ENCODE results near the gene ARHGAP25. TPM values are rescaled to one million over a fixed set of nuclear protein-coding genes. Genes with fewer than 3 reads are reported as not detected.

Gene ARHGAP25
- total RNA-seq, 4 donors from 2014 or later: 3.7 to 9.3 (median 5.4) TPM

DNA sequence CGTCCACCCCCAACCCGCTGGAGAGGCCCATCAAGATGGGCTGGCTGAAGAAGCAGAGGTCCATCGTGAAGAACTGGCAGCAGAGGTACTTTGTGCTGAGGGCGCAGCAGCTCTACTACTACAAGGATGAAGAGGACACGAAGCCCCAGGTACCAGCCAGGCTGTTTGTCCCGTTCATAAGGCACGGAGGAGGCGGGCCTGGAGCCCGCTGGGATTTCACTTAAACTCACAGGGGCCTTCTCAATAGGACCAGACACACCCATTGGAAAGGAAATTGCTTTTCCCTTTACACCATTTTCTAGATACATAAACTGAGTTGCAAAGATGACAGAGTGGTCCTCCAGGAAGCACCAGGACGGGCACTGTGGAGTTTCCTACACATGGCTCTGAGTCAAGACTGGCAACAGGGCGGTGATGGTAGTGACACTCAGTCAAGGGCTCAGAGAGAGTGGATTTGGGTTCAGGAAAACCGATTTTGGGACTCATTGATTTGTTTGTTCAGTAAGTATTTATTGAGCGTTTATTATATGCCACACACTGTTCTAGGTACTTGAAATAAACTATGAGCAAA lies 40.7 kb downstream of the ARHGAP25 start:
- Histone ChIP-seq H3K4me1 (peaks cover 29 to 42% (median 35%) of the 10 kb centered on the region in 4 donors), H3K27me3 (no peaks in the 10 kb centered on the region), H3K9me3 (no peaks in the 10 kb centered on the region), H3K27ac (replicated peaks in 1 of 4) (peak overlapping the region; percentile 64 to 76 (median 68)), H3K4me3 (peak overlapping the region; percentile 43 to 55 (median 46)), H3K36me3 (no peaks in the 10 kb centered on the region)
- intact Hi-C loops (cut with DNase I): no loop called here
- TF ChIP-seq POLR2AphosphoS5 (IDR thresholded peaks at IDR 0.05): no peak
- no peak for TF ChIP-seq POLR2A (IDR thresholded peaks at IDR 0.05; ENCODE audit: low read depth)
- TF ChIP-seq, protein P1, sequence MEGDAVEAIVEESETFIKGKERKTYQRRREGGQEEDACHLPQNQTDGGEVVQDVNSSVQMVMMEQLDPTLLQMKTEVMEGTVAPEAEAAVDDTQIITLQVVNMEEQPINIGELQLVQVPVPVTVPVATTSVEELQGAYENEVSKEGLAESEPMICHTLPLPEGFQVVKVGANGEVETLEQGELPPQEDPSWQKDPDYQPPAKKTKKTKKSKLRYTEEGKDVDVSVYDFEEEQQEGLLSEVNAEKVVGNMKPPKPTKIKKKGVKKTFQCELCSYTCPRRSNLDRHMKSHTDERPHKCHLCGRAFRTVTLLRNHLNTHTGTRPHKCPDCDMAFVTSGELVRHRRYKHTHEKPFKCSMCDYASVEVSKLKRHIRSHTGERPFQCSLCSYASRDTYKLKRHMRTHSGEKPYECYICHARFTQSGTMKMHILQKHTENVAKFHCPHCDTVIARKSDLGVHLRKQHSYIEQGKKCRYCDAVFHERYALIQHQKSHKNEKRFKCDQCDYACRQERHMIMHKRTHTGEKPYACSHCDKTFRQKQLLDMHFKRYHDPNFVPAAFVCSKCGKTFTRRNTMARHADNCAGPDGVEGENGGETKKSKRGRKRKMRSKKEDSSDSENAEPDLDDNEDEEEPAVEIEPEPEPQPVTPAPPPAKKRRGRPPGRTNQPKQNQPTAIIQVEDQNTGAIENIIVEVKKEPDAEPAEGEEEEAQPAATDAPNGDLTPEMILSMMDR (IDR thresholded peaks at IDR 0.05): no peak
- TF ChIP-seq EP300 (IDR thresholded peaks at IDR 0.05): no peak
- WGBS: 74% methylated on average over 13 of the region's 13 CpGs
- no peak for DNase-seq (ENCODE audit: extremely low spot score)

DNA sequence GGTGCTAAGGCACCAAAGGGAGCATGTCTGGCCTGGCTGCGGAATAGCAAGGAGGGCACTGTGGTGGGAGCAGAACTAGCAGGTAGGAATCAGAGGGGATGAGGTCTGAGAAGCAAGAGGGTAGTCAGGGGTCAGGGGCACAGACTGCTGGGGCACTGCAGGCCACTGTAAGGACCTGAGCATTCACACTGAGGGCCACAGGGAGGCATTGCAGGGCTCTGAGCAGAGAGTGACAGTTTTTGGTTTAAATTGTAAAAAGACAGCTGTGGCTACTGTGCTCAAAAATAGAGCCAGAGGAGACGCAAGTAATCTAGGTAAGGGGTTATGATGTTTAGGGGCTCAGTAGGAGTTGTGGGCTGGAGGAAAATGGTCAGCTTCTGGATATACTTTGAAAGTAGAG lies 41.5 kb downstream of the ARHGAP25 start:
- DNase-seq (ENCODE audit: extremely low spot score): no peak
- H3K27me3 ChIP-seq: no peaks in the 10 kb centered on the region
- peaks cover 21 to 38% (median 27%) of the 10 kb centered on the region in 4 donors for H3K4me1 ChIP-seq
- peak overlapping the region in 1 of 4 donors; percentile 0 for H3K27ac ChIP-seq (replicated peaks in 1 of 4)
- H3K4me3 ChIP-seq: peak overlapping the region; percentile 3 to 55 (median 28)
- H3K36me3 ChIP-seq: no peaks in the 10 kb centered on the region
- intact Hi-C loops (cut with DNase I): no loop called here
- 80% methylated on average over 2 of the region's 2 CpGs for WGBS
- no peak for TF ChIP-seq EP300 (IDR thresholded peaks at IDR 0.05)
- TF ChIP-seq, protein P1 (IDR thresholded peaks at IDR 0.05): no peak
- TF ChIP-seq POLR2AphosphoS5 (IDR thresholded peaks at IDR 0.05): no peak
- TF ChIP-seq POLR2A (IDR thresholded peaks at IDR 0.05; ENCODE audit: low read depth): no peak
- no peaks in the 10 kb centered on the region for H3K9me3 ChIP-seq

- intact Hi-C loops (cut with DNase I): no loop called here
- H3K27me3 ChIP-seq: no peaks in the 10 kb centered on the region
- H3K9me3 ChIP-seq: no peaks in the 10 kb centered on the region
- TF ChIP-seq POLR2AphosphoS5 (IDR thresholded peaks at IDR 0.05) (no peak), POLR2A (IDR thresholded peaks at IDR 0.05; ENCODE audit: low read depth) (no peak), EP300 (IDR thresholded peaks at IDR 0.05) (no peak)
- TF ChIP-seq, protein P1 (IDR thresholded peaks at IDR 0.05): no peak
- DNase-seq (ENCODE audit: extremely low spot score): no peak
- peaks cover 0 to 18% (median 0%) of the 10 kb centered on the region in 4 donors for H3K36me3 ChIP-seq
- H3K27ac ChIP-seq (replicated peaks in 1 of 4): no peak overlapping the region
- no peak overlapping the region for H3K4me3 ChIP-seq
- H3K4me1 ChIP-seq: peaks cover 4 to 20% (median 11%) of the 10 kb centered on the region in 4 donors
These were observed 45.0 kb downstream of the ARHGAP25 start for GRCh38 chr2:68779595-68779994.

GRCh38 chr2:68784188-68784587 lies 49.6 kb downstream of the ARHGAP25 start:
- H3K4me1 ChIP-seq: peaks cover 0 to 13% (median under 1%) of the 10 kb centered on the region in 4 donors
- H3K9me3 ChIP-seq: no peaks in the 10 kb centered on the region
- TF ChIP-seq, protein P1 (IDR thresholded peaks at IDR 0.05): no peak
- TF ChIP-seq POLR2A (IDR thresholded peaks at IDR 0.05; ENCODE audit: low read depth) (no peak), EP300 (IDR thresholded peaks at IDR 0.05) (no peak), POLR2AphosphoS5 (IDR thresholded peaks at IDR 0.05) (no peak)
- DNase-seq (ENCODE audit: extremely low spot score): no peak
- H3K36me3 ChIP-seq: peaks cover 0 to 42% (median 3%) of the 10 kb centered on the region in 4 donors
- intact Hi-C loops (cut with DNase I): no loop called here
- H3K27me3 ChIP-seq: no peaks in the 10 kb centered on the region
- WGBS: 76% methylated on average over 2 of the region's 2 CpGs
- no peak overlapping the region for H3K4me3 ChIP-seq
- H3K27ac ChIP-seq (replicated peaks in 1 of 4): no peak overlapping the region

GRCh38 chr2:68784915-68785314 lies 50.3 kb downstream of the ARHGAP25 start:
- no peak for DNase-seq (ENCODE audit: extremely low spot score)
- intact Hi-C loops (cut with DNase I): no loop called here
- Histone ChIP-seq H3K9me3 (no peaks in the 10 kb centered on the region), H3K27ac (replicated peaks in 1 of 4) (no peak overlapping the region), H3K4me1 (peaks cover 0 to 6% (median 0%) of the 10 kb centered on the region in 4 donors), H3K36me3 (peaks cover 0 to 50% (median 5%) of the 10 kb centered on the region in 4 donors), H3K27me3 (no peaks in the 10 kb centered on the region), H3K4me3 (no peak overlapping the region)
- TF ChIP-seq EP300 (IDR thresholded peaks at IDR 0.05) (no peak), POLR2A (IDR thresholded peaks at IDR 0.05; ENCODE audit: low read depth) (no peak), POLR2AphosphoS5 (IDR thresholded peaks at IDR 0.05) (no peak)
- TF ChIP-seq, protein P1 (IDR thresholded peaks at IDR 0.05): no peak
- WGBS: 43% methylated on average over 1 of the region's 1 CpG

Measured in esophagus muscularis mucosa (tissue), 4 donors.